OCI-LY7 (cell line): ENCODE data around the gene TACR1.

Source experiments
- CTCF ChIP-seq: fragments of 200-600 bp; sonication (generic); conservative IDR thresholded peaks from 2 replicates; pipeline ENCODE4 v1.5.1; 2014; ENCODE audit warnings: mild to moderate bottlenecking, antibody characterized with exemption, low read length, moderate library complexity, mixed read lengths
- EZH2phosphoT487 ChIP-seq: fragments of 200-600 bp; sonication (generic); IDR thresholded peaks from 2 replicates; pipeline ENCODE4 v1.6.1; 2018; ENCODE audit warnings: low read depth, borderline replicate concordance, mild to moderate bottlenecking, mixed run types, antibody characterized with exemption, low read length, moderate library complexity, mixed read lengths

GRCh38 chr2:75042823-75043222 lies 156.5 kb downstream of the TACR1 start:
- no peak for TF ChIP-seq CTCF
- no peak for TF ChIP-seq EZH2phosphoT487
